Esophagus squamous epithelium (tissue), 4 donors: ENCODE results near the gene SCAMP1.

Experiments used
- CTCF ChIP-seq, 6 experiments: fragments of 450-650 bp in 4 of 6; fragments of 200-600 bp in 2 of 6; sonication (generic) in 2 of 6; IDR thresholded peaks; one replicate each; pipeline ENCODE4 v1.5.1; 2016 to 2019; ENCODE audit warnings: antibody characterized with exemption in 6 of 6, mild to moderate bottlenecking in 4 of 6, moderate library complexity in 4 of 6
- POLR2A ChIP-seq, 4 donors: fragments of 450-650 bp; IDR thresholded peaks; one replicate each; pipeline ENCODE4 v1.6.1; 2017; ENCODE audit warnings: antibody characterized with exemption in 4 of 4, mild to moderate bottlenecking in 4 of 4, moderate library complexity in 3 of 4

GRCh38 chr5:78447775-78448424 is 87.5 kb downstream of the SCAMP1 start:
- no peak for TF ChIP-seq CTCF (IDR thresholded peaks at IDR 0.05)
- no peak for TF ChIP-seq POLR2A (IDR thresholded peaks at IDR 0.05)
